HG03135 (cell line): ENCODE measurements around the gene HLA-DOA.

Experiments used
- ATAC-seq: cut with Tn5 transposase; IDR thresholded peaks from one replicate; pipeline ENCODE4 v1.9.1; 2021; ENCODE audit warnings: mild to moderate bottlenecking, moderate library complexity; ENCODE audit not compliant: unreplicated experiment

HLA-DOA gene

DNA sequence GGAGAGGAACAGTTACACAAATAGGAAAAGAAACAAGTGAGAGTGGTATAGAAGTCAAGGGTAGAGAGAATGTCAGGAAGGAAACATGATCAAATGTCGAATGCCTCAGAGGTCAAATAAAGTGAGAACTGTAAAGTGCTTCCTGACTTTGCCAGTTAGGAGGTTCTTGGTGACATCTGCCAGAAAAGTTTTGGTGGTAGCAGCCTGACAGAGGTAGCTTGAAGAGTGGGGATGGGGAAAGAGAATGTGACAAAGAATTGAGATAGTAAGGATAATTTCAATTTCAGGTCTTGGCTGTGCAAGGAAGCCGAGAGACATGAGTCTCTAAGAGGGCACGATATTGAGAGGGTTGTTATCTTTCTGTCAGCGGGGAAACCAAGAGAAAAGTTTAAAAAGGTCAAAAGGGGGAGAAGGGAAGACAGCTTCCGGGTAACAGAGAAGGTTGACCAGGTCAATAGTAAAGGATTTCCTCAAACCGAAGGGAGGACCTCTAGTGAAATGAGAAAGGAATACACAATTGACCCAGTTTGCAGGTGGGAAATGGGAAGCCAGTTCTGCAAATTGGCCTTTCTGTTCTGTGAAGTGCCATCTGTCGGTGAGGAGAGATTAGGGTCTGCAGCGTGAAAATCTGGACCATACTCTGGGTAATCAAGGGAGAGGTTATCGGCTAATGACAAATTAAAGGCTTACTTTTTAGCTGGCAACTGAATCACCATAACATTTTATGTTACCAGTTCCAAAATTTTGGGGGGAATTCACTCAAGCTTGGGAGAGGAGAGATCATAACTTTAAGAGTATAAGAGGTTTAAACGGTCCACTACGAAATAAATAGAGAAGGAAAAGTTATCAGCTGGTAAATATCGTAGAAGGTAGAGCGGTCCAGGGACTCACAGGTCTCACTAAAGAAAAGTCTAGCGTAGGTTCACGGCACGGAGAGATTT lies 42.0 kb downstream of the HLA-DOA start:
- no peak for ATAC-seq

DNA sequence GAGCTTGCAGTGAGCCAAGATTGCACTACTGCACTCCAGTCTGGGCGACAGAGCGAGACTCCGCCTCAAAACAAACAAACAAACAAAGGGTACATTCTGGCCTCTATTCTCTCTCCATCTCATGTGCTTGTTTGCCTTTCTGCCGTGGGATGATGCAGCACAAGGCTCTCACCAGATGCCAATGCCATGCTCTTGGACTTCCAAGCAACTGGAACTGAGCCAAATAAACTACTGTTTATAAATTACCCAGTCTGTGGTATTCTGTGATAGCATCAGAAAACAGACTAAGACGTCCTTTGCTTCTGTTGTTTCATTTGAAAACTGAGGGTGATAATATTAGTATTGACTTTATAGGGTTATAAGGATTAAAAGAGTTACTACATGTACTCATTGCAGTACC lies 44.6 kb downstream of the HLA-DOA start:
- no peak for ATAC-seq

- no peak for ATAC-seq
Measured at GRCh38 chr6:32963866-32964265, 45.5 kb downstream of the HLA-DOA start.

DNA sequence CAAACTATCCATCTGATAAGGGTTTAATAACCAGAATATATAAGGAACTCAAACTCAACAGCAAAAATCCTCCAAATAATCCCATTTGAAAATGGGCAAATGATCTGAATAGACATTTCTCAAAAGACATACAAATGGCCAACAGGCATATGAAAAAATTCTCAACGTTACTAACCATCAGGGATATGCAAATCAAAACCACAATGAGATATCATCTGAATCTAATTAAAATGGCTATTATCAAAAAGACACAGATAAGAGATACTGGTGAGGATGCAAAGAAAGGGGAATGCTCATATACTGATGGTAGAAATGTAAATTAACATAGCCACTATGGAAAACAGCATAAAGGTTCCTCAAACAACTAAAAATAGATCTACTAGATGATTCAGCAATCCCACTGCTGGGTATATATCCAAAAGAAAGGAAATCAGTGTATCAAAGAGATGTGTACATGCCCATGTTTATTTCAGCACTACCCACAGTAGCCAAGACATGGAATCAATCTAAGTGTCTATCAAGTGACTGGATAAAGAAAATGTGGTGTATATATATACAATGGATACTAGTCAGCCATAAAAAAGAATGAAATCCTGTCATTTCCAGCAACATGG lies 47.1 kb downstream of the HLA-DOA start:
- ATAC-seq = no peak

DNA sequence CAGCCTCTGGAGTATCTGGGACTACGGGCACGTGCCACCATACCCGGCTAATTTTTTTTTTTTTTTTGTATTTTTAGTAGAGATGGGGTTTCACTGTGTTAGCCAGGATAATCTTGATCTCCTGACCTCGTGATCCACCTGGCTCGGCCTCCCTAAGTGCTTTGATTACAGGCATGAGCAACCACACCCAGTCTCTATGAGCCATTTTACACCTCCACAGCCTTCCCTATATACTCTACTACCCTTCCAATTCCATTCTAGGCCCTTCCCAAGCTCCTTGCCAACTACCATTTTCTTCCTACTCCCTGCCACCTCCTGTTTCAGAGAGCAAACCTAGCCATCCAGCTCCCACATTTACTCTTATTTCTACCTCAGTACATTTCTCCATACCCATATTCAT lies 48.8 kb downstream of the HLA-DOA start:
- no peak for ATAC-seq

- no peak for ATAC-seq
Measured at GRCh38 chr6:32956176-32956575, 53.2 kb downstream of the HLA-DOA start.

DNA sequence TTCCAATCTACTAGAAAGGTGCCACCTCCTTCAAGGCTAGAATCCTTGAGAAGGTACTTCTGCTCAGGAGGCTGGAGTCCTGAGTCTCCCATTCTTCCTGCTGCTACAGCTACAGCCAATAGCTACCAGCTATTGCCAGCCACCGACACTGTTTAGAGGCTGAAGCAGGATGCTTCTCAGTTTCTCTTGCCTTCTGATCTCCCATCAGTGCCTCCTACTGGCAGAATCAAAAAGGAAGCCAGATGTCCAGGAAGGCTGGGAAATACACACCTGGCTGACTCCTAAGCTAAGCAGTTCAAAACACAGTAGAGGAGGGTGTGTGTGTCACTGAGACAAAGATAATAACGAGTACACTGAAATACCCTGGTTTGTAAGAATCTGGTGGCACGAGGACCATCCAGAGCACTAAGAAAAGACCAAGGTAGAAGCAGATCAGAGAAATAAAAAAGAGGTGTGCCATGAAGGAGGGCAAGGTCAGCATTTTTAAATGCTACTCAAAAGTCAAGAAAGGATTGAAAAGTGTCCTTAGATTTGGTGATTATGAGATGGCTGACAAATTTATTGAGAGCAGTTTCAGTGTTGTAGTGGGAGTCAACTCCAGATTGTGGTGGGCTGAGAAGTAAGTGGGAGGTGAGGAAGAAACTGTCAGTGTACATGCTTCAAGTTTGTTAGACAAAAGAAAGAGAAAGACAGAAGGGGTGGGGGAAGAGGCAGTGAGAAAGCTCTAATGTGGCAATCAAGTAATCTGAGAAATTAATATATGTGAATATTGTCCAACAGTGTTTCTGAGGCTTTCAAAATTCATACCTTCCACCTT lies 54.2 kb downstream of the HLA-DOA start:
- no peak for ATAC-seq

DNA sequence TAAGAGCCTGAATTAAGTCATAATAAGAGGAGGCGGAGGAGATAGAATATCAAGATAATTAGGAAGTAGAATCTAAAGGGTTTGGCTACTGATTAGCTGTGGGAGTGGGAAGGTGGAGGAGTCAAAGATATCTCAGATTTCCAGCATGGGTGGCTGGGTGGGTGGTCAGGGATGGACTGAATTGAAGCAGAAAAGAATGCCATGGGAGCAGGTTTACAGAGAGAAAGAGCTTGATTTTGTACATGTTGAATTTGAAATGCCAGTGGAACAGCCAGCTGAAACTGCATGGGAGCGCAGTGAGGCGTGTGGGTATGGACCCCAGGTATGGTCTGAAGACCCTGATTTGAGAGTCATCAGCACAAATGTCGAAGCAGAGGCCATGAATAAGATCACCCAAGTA lies 55.1 kb downstream of the HLA-DOA start:
- no peak for ATAC-seq
